DND-41 (cell line): ENCODE results near the gene ATP8A2.

Experiments used
- ATAC-seq: fragments of 200-7000 bp; cut with Tn5 transposase; 3 replicates; pipeline ENCODE4 v1.9.1; 2021; ENCODE audit warnings: low read depth; ENCODE audit not compliant: insufficient read depth
- DNase-seq: peaks from one replicate; pipeline ENCODE4 v3.0.0-alpha.2; 2020
- H2AFZ ChIP-seq: 2 replicates; pipeline ENCODE4 v1.6.0; 2012; ENCODE audit warnings: low read depth, low read length
- H3K27ac ChIP-seq: 2 replicates; pipeline ENCODE4 v1.5.1; 2012; ENCODE audit warnings: low read length, inconsistent platforms
- H3K27me3 ChIP-seq: fragments of 200-600 bp; sonication (generic); 2 replicates; pipeline ENCODE4 v1.6.0; 2012; ENCODE audit warnings: low read length, mild to moderate bottlenecking, inconsistent platforms; ENCODE audit not compliant: insufficient read depth, poor library complexity
- H3K36me3 ChIP-seq: 2 replicates; pipeline ENCODE4 v1.5.1; 2012; ENCODE audit warnings: low read length, inconsistent platforms; ENCODE audit not compliant: insufficient read depth
- H3K4me1 ChIP-seq: 2 replicates; pipeline ENCODE4 v1.5.1; 2012; ENCODE audit warnings: mild to moderate bottlenecking, low read length; ENCODE audit not compliant: insufficient read depth
- H3K4me2 ChIP-seq: 2 replicates; pipeline ENCODE4 v1.6.0; 2012; ENCODE audit warnings: mild to moderate bottlenecking, moderate library complexity, low read length, inconsistent platforms; ENCODE audit not compliant: insufficient read depth
- H3K4me3 ChIP-seq, 2 experiments: fragments of 200-600 bp in 1 of 2; shearing (Covaris generic) in 1 of 2; 2 replicates each; pipeline ENCODE4 v1.5.1; 2012 to 2016; ENCODE audit warnings: inconsistent platforms in 2 of 2, low read length in 2 of 2, mild to moderate bottlenecking in 2 of 2, low read depth in 1 of 2, moderate library complexity in 1 of 2
- H3K79me2 ChIP-seq: 2 replicates; pipeline ENCODE4 v1.6.0; 2012; ENCODE audit warnings: low read length, inconsistent platforms; ENCODE audit not compliant: insufficient read depth
- H3K9ac ChIP-seq: 2 replicates; pipeline ENCODE4 v1.6.0; 2012; ENCODE audit warnings: low read depth, mild to moderate bottlenecking, inconsistent platforms, low read length, moderate library complexity
- H3K9me3 ChIP-seq: 2 replicates; pipeline ENCODE4 v1.5.1; 2012; ENCODE audit warnings: low read length, moderate library complexity, mild to moderate bottlenecking, inconsistent platforms; ENCODE audit not compliant: insufficient read depth, severe bottlenecking
- H4K20me1 ChIP-seq: 2 replicates; pipeline ENCODE4 v1.6.0; 2012; ENCODE audit warnings: low read length; ENCODE audit not compliant: insufficient read depth
- CTCF ChIP-seq: IDR thresholded peaks from 2 replicates; pipeline ENCODE4 v1.5.1; 2012; ENCODE audit warnings: borderline replicate concordance, low read length, moderate library complexity, mild to moderate bottlenecking; ENCODE audit not compliant: poor library complexity, severe bottlenecking; ENCODE audit errors: extremely low read depth
- EZH2 ChIP-seq: IDR thresholded peaks from 3 replicates; pipeline ENCODE4 v1.6.1; 2012; ENCODE audit warnings: borderline replicate concordance, low read depth, mild to moderate bottlenecking, moderate library complexity, low read length, inconsistent platforms; ENCODE audit not compliant: severe bottlenecking

Gene ATP8A2

GRCh38 chr13:25660996-25661395, 289.2 kb downstream of the ATP8A2 start:
- no peak overlapping the region for H3K4me3 ChIP-seq
- TF ChIP-seq EZH2 (no peak), CTCF (no peak)
- no peaks in the 10 kb centered on the region for H3K36me3 ChIP-seq
- DNase-seq (no peak), ATAC-seq (no peak)
- no peak overlapping the region for H3K27ac ChIP-seq
- no peak overlapping the region for H2AFZ ChIP-seq
- H3K9me3 ChIP-seq = no peaks in the 10 kb centered on the region
- no peaks in the 10 kb centered on the region for H3K27me3 ChIP-seq
- no peak overlapping the region for H3K9ac ChIP-seq
- H3K4me1 ChIP-seq = no peaks in the 10 kb centered on the region
- no peak overlapping the region for H3K4me2 ChIP-seq
- H4K20me1 ChIP-seq = no peaks in the 10 kb centered on the region
- no peaks in the 10 kb centered on the region for H3K79me2 ChIP-seq

GRCh38 chr13:25662516-25662915, 290.7 kb downstream of the ATP8A2 start:
- Histone ChIP-seq H3K4me2 (no peak overlapping the region), H3K4me3 (no peak overlapping the region), H3K9me3 (no peaks in the 10 kb centered on the region), H3K9ac (no peak overlapping the region), H3K27ac (no peak overlapping the region), H3K79me2 (no peaks in the 10 kb centered on the region), H3K27me3 (no peaks in the 10 kb centered on the region), H2AFZ (no peak overlapping the region), H4K20me1 (no peaks in the 10 kb centered on the region), H3K36me3 (no peaks in the 10 kb centered on the region), H3K4me1 (no peaks in the 10 kb centered on the region)
- ATAC-seq = no peak
- DNase-seq = no peak
- TF ChIP-seq EZH2 (no peak), CTCF (no peak)

- H3K9ac ChIP-seq = no peak overlapping the region
- ATAC-seq = no peak
- no peaks in the 10 kb centered on the region for H3K79me2 ChIP-seq
- no peaks in the 10 kb centered on the region for H3K27me3 ChIP-seq
- no peak overlapping the region for H3K27ac ChIP-seq
- H2AFZ ChIP-seq = no peak overlapping the region
- H3K9me3 ChIP-seq = peaks cover 28% of the 10 kb centered on the region
- H3K4me3 ChIP-seq = no peak overlapping the region
- TF ChIP-seq EZH2 (no peak), CTCF (no peak)
- H3K4me2 ChIP-seq = no peak overlapping the region
- DNase-seq = no peak
- no peaks in the 10 kb centered on the region for H3K4me1 ChIP-seq
- H4K20me1 ChIP-seq = no peaks in the 10 kb centered on the region
- H3K36me3 ChIP-seq = no peaks in the 10 kb centered on the region
Observed at GRCh38 chr13:25668345-25668744, 296.6 kb downstream of the ATP8A2 start.

GRCh38 chr13:25673711-25674110, 301.9 kb downstream of the ATP8A2 start:
- H3K79me2 ChIP-seq = no peaks in the 10 kb centered on the region
- H3K9me3 ChIP-seq = peaks cover 21% of the 10 kb centered on the region
- H2AFZ ChIP-seq = no peak overlapping the region
- DNase-seq (no peak), ATAC-seq (no peak)
- no peak overlapping the region for H3K27ac ChIP-seq
- no peak overlapping the region for H3K9ac ChIP-seq
- H4K20me1 ChIP-seq = no peaks in the 10 kb centered on the region
- H3K27me3 ChIP-seq = no peaks in the 10 kb centered on the region
- H3K4me2 ChIP-seq = no peak overlapping the region
- H3K4me3 ChIP-seq = no peak overlapping the region
- H3K36me3 ChIP-seq = no peaks in the 10 kb centered on the region
- H3K4me1 ChIP-seq = no peaks in the 10 kb centered on the region
- TF ChIP-seq EZH2 = no peak
- TF ChIP-seq CTCF = no peak
